Vagina (tissue), 2 donors: ENCODE data around the gene ZMIZ1. TPM values are rescaled to one million over a fixed set of nuclear protein-coding genes. Genes with fewer than 3 reads are reported as not detected.

Experiments
- DNase-seq, 2 donors: peaks; one replicate each; pipeline ENCODE4 v3.0.0-alpha.2; 2017; ENCODE audit errors: extremely low spot score in 2 of 2
- H3K27ac ChIP-seq: fragments of 200-600 bp; sonication (generic); one replicate; pipeline ENCODE4 v1.5.1; 2019
- H3K27me3 ChIP-seq: fragments of 200-600 bp; sonication (generic); one replicate; pipeline ENCODE4 v1.5.1; 2019
- H3K36me3 ChIP-seq, 2 donors: fragments of 200-600 bp; sonication (generic); one replicate each; pipeline ENCODE4 v1.5.1; 2017 to 2019
- H3K4me1 ChIP-seq: fragments of 200-600 bp; sonication (generic); one replicate; pipeline ENCODE4 v1.5.1; 2019
- H3K4me3 ChIP-seq, 2 donors: fragments of 200-600 bp; sonication (generic); 1 replicate in 1 of 2; 2 replicates in 1 of 2; pipeline ENCODE4 v1.5.1; 2016 to 2019
- H3K9me3 ChIP-seq: fragments of 200-600 bp; sonication (generic); one replicate; pipeline ENCODE4 v1.5.1; 2019
- CTCF ChIP-seq, 3 experiments: fragments of 450-650 bp in 2 of 3; fragments of 200-600 bp in 1 of 3; sonication (generic) in 1 of 3; IDR thresholded peaks; one replicate each; pipeline ENCODE4 v1.5.1; 2017 to 2019; ENCODE audit warnings: antibody characterized with exemption in 3 of 3, mild to moderate bottlenecking in 2 of 3, moderate library complexity in 2 of 3
- POLR2A ChIP-seq, 2 donors: fragments of 450-650 bp; IDR thresholded peaks; one replicate each; pipeline ENCODE4 v1.6.1; 2017; ENCODE audit warnings: antibody characterized with exemption in 2 of 2, mild to moderate bottlenecking in 2 of 2, moderate library complexity in 2 of 2
- POLR2AphosphoS5 ChIP-seq, 2 donors: sonication (generic); formaldehyde crosslinking; IDR thresholded peaks; one replicate each; pipeline ENCODE4 v1.9.0; 2017; ENCODE audit warnings: antibody characterized with exemption in 2 of 2, mild to moderate bottlenecking in 2 of 2, low read depth in 1 of 2; ENCODE audit not compliant: insufficient read depth in 1 of 2
- intact Hi-C: fragments of 100-400 bp; cut with DNase I; formaldehyde crosslinking; loops from one replicate; pipeline ENCODE4 v1.15.1; 2023
- total RNA-seq: library from RNA; depleted of rRNA; stranded (reverse); fragments of >200 nt; gene quantifications from one replicate; pipeline ENCODE4 v1.2.3, GENCODE V29; 2016

The ZMIZ1 gene
- total RNA-seq, 1 donor from 2014 or later, result 61.4 TPM

DNA sequence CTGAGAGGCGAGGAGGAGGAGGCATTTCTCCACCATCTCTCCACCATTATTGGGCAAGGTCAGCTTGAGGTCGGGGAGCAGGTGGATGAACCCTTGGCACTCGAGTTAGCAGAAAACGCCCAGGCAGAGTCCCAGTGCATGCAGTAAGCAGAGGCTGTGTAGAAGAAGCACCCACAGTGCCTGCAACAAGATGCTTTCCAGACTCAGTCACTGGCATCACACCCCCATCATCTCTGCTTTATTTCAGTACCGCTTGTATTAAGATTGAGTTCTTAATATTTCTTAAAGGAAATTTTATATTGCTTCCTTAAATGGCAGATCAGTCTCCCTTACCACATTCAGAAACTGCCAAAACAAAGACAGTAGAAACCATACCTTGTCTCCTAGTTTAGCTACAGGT, 156.2 kb downstream of the ZMIZ1 start:
- Histone ChIP-seq H3K27me3 (no peaks in the 10 kb centered on the region), H3K27ac (peak overlapping the region; percentile 78), H3K9me3 (no peaks in the 10 kb centered on the region), H3K36me3 (peaks cover 0 to 14% of the 10 kb centered on the region in 2 donors), H3K4me3 (no peak overlapping the region), H3K4me1 (peaks cover 71% of the 10 kb centered on the region)
- no peak for DNase-seq
- intact Hi-C loops, result no loop called here
- TF ChIP-seq POLR2AphosphoS5 (IDR thresholded peaks at IDR 0.05; ENCODE audit: insufficient read depth in 1 of 2, low read depth in 1 of 2) (no peak), POLR2A (IDR thresholded peaks at IDR 0.05) (no peak), CTCF (IDR thresholded peaks at IDR 0.05) (no peak)

- H3K4me3 ChIP-seq, result no peak overlapping the region
- H3K27me3 ChIP-seq, result no peaks in the 10 kb centered on the region
- intact Hi-C loops, result no loop called here
- TF ChIP-seq POLR2AphosphoS5 (IDR thresholded peaks at IDR 0.05; ENCODE audit: insufficient read depth in 1 of 2, low read depth in 1 of 2), result no peak
- no peak for TF ChIP-seq CTCF (IDR thresholded peaks at IDR 0.05)
- no peak for TF ChIP-seq POLR2A (IDR thresholded peaks at IDR 0.05)
- no peak for DNase-seq
- no peak overlapping the region for H3K27ac ChIP-seq
- H3K36me3 ChIP-seq, result peaks cover 0 to 14% of the 10 kb centered on the region in 2 donors
- H3K9me3 ChIP-seq, result no peaks in the 10 kb centered on the region
- H3K4me1 ChIP-seq, result peaks cover 55% of the 10 kb centered on the region
Observed at GRCh38 chr10:79226391-79227245, 157.9 kb downstream of the ZMIZ1 start.

GRCh38 chr10:79229071-79229541, 160.3 kb downstream of the ZMIZ1 start:
- DNase-seq, result no peak
- intact Hi-C loops, result no loop called here
- Histone ChIP-seq H3K27ac (no peak overlapping the region), H3K27me3 (no peaks in the 10 kb centered on the region), H3K9me3 (no peaks in the 10 kb centered on the region), H3K36me3 (peaks cover 0 to 14% of the 10 kb centered on the region in 2 donors), H3K4me1 (peaks cover 30% of the 10 kb centered on the region), H3K4me3 (no peak overlapping the region)
- TF ChIP-seq POLR2AphosphoS5 (IDR thresholded peaks at IDR 0.05; ENCODE audit: insufficient read depth in 1 of 2, low read depth in 1 of 2) (no peak), CTCF (IDR thresholded peaks at IDR 0.05) (no peak), POLR2A (IDR thresholded peaks at IDR 0.05) (no peak)

DNA sequence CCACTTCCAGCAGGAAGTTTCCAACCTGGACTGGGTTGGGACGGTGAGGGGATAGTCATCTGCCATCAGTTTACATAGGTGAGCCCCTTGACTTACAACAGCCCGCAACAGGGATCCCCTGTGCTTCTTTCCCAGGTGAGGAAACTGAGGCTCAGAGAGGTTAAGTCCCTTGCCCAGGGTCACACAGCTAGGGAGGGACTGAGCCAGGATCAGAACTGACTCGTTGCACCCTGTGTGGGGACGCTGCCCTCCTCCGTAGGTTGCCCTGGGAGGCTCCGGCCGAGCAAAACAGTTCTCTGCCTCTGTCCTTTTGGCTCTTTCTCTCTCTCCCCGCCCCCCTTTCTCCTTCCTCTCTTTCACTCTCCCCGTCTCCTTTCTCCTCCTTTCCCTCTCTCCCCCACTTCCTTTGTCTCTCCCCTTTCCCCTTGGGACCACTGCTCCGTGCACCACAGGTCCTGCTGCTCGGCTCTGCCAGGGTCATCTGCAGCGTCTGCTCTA, 161.1 kb downstream of the ZMIZ1 start:
- no peak for TF ChIP-seq CTCF (IDR thresholded peaks at IDR 0.05)
- TF ChIP-seq POLR2AphosphoS5 (IDR thresholded peaks at IDR 0.05; ENCODE audit: insufficient read depth in 1 of 2, low read depth in 1 of 2), result no peak
- TF ChIP-seq POLR2A (IDR thresholded peaks at IDR 0.05), result no peak
- no peak for DNase-seq
- no peak overlapping the region for H3K27ac ChIP-seq
- intact Hi-C loops, result no loop called here
- H3K27me3 ChIP-seq, result no peaks in the 10 kb centered on the region
- peaks cover 0 to 14% of the 10 kb centered on the region in 2 donors for H3K36me3 ChIP-seq
- peaks cover 27% of the 10 kb centered on the region for H3K4me1 ChIP-seq
- H3K4me3 ChIP-seq, result no peak overlapping the region
- no peaks in the 10 kb centered on the region for H3K9me3 ChIP-seq
